ENCODE data around the gene LLGL1. TPM values are rescaled to one million over a fixed set of nuclear protein-coding genes. Genes with fewer than 3 reads are reported as not detected.

LLGL1 gene
- 10 to 100 TPM; 11.4 to 12.5 TPM for polyA plus RNA-seq

GRCh38 chr17:18225121-18225641, at the start of gene LLGL1:
Gene LLGL1, plus strand, starts transcription at chr17:18225635. Its CDS starts 48 bp downstream, at chr17:18225683.
- no peaks in the 10 kb centered on the region for H3K27me3 ChIP-seq (ENCODE audit: control insufficient read depth in 1 of 2, insufficient read depth in 2 of 2, low read length in 2 of 2)
- peak within 1 kb of the TSS; percentile 50 to 84 for H3K4me3 ChIP-seq (ENCODE audit: low read depth in 1 of 2, low read length in 2 of 2)
- 1 to 2% methylated on average over 43 to 60 of the region's 60 CpGs for WGBS, 2 donors
- H3K36me3 ChIP-seq (ENCODE audit: control insufficient read depth in 2 of 2, insufficient read depth in 2 of 2, low read length in 1 of 2): no peaks in the 10 kb centered on the region
- H3K4me1 ChIP-seq (ENCODE audit: control insufficient read depth in 2 of 2, insufficient read depth in 2 of 2, low read length in 1 of 2): peaks cover 0 to 13% of the 10 kb centered on the region in 2 donors
- peak within 1 kb of the TSS; percentile 45 to 53 for H3K27ac ChIP-seq (ENCODE audit: low read depth in 2 of 2, low read length in 1 of 2)
- no peaks in the 10 kb centered on the region for H3K9me3 ChIP-seq (ENCODE audit: control insufficient read depth in 2 of 2, insufficient read depth in 1 of 2, low read depth in 1 of 2, low read length in 1 of 2)

- Histone ChIP-seq H3K27ac (ENCODE audit: low read depth in 2 of 2, low read length in 1 of 2) (no peak overlapping the region), H3K27me3 (ENCODE audit: control insufficient read depth in 1 of 2, insufficient read depth in 2 of 2, low read length in 2 of 2) (no peaks in the 10 kb centered on the region), H3K36me3 (ENCODE audit: control insufficient read depth in 2 of 2, insufficient read depth in 2 of 2, low read length in 1 of 2) (peaks cover 0 to 3% of the 10 kb centered on the region in 2 donors), H3K4me1 (ENCODE audit: control insufficient read depth in 2 of 2, insufficient read depth in 2 of 2, low read length in 1 of 2) (no peaks in the 10 kb centered on the region), H3K9me3 (ENCODE audit: control insufficient read depth in 2 of 2, insufficient read depth in 1 of 2, low read depth in 1 of 2, low read length in 1 of 2) (no peaks in the 10 kb centered on the region), H3K4me3 (ENCODE audit: low read depth in 1 of 2, low read length in 2 of 2) (no peak overlapping the region)
- 83 to 84% methylated on average over 7 of the region's 7 CpGs for WGBS, 2 donors
Observed at GRCh38 chr17:18176176-18176575, 49.3 kb upstream of the LLGL1 start.

- Histone ChIP-seq H3K4me1 (ENCODE audit: control insufficient read depth in 2 of 2, insufficient read depth in 2 of 2, low read length in 1 of 2) (peaks cover 0 to 4% of the 10 kb centered on the region in 2 donors), H3K36me3 (ENCODE audit: control insufficient read depth in 2 of 2, insufficient read depth in 2 of 2, low read length in 1 of 2) (peaks cover 0 to 3% of the 10 kb centered on the region in 2 donors), H3K9me3 (ENCODE audit: control insufficient read depth in 2 of 2, insufficient read depth in 1 of 2, low read depth in 1 of 2, low read length in 1 of 2) (no peaks in the 10 kb centered on the region), H3K27me3 (ENCODE audit: control insufficient read depth in 1 of 2, insufficient read depth in 2 of 2, low read length in 2 of 2) (no peaks in the 10 kb centered on the region), H3K27ac (ENCODE audit: low read depth in 2 of 2, low read length in 1 of 2) (no peak overlapping the region), H3K4me3 (ENCODE audit: low read depth in 1 of 2, low read length in 2 of 2) (no peak overlapping the region)
Observed at GRCh38 chr17:18177133-18177532, 48.3 kb upstream of the LLGL1 start.

- H3K4me3 ChIP-seq (ENCODE audit: low read depth in 1 of 2, low read length in 2 of 2): no peak overlapping the region
- 93 to 94% methylated on average over 8 of the region's 8 CpGs for WGBS, 2 donors
- H3K36me3 ChIP-seq (ENCODE audit: control insufficient read depth in 2 of 2, insufficient read depth in 2 of 2, low read length in 1 of 2): peaks cover 0 to 3% of the 10 kb centered on the region in 2 donors
Observed at GRCh38 chr17:18177722-18178121, 47.7 kb upstream of the LLGL1 start.

GRCh38 chr17:18179196-18179595, 46.2 kb upstream of the LLGL1 start:
- H3K36me3 ChIP-seq (ENCODE audit: control insufficient read depth in 2 of 2, insufficient read depth in 2 of 2, low read length in 1 of 2): no peaks in the 10 kb centered on the region
- no peak overlapping the region for H3K4me3 ChIP-seq (ENCODE audit: low read depth in 1 of 2, low read length in 2 of 2)
- no peaks in the 10 kb centered on the region for H3K9me3 ChIP-seq (ENCODE audit: control insufficient read depth in 2 of 2, insufficient read depth in 1 of 2, low read depth in 1 of 2, low read length in 1 of 2)
- H3K27me3 ChIP-seq (ENCODE audit: control insufficient read depth in 1 of 2, insufficient read depth in 2 of 2, low read length in 2 of 2): no peaks in the 10 kb centered on the region
- peaks cover 0 to 6% of the 10 kb centered on the region in 2 donors for H3K4me1 ChIP-seq (ENCODE audit: control insufficient read depth in 2 of 2, insufficient read depth in 2 of 2, low read length in 1 of 2)
- 57 to 78% methylated on average over 1 of the region's 1 CpG for WGBS, 2 donors
- H3K27ac ChIP-seq (ENCODE audit: low read depth in 2 of 2, low read length in 1 of 2): no peak overlapping the region

More at GRCh38 chr17:18177722-18178121, 47.7 kb upstream of the LLGL1 start:
- peaks cover 0 to 6% of the 10 kb centered on the region in 2 donors for H3K4me1 ChIP-seq (ENCODE audit: control insufficient read depth in 2 of 2, insufficient read depth in 2 of 2, low read length in 1 of 2)
- no peaks in the 10 kb centered on the region for H3K9me3 ChIP-seq (ENCODE audit: control insufficient read depth in 2 of 2, insufficient read depth in 1 of 2, low read depth in 1 of 2, low read length in 1 of 2)
- no peak overlapping the region for H3K27ac ChIP-seq (ENCODE audit: low read depth in 2 of 2, low read length in 1 of 2)
- no peaks in the 10 kb centered on the region for H3K27me3 ChIP-seq (ENCODE audit: control insufficient read depth in 1 of 2, insufficient read depth in 2 of 2, low read length in 2 of 2)

- peaks cover 0 to 9% of the 10 kb centered on the region in 2 donors for H3K4me1 ChIP-seq (ENCODE audit: control insufficient read depth in 2 of 2, insufficient read depth in 2 of 2, low read length in 1 of 2)
- H3K27me3 ChIP-seq (ENCODE audit: control insufficient read depth in 1 of 2, insufficient read depth in 2 of 2, low read length in 2 of 2): no peaks in the 10 kb centered on the region
- H3K36me3 ChIP-seq (ENCODE audit: control insufficient read depth in 2 of 2, insufficient read depth in 2 of 2, low read length in 1 of 2): no peaks in the 10 kb centered on the region
- no peaks in the 10 kb centered on the region for H3K9me3 ChIP-seq (ENCODE audit: control insufficient read depth in 2 of 2, insufficient read depth in 1 of 2, low read depth in 1 of 2, low read length in 1 of 2)
- no peak overlapping the region for H3K27ac ChIP-seq (ENCODE audit: low read depth in 2 of 2, low read length in 1 of 2)
- 96% methylated on average over 7 of the region's 7 CpGs for WGBS, 2 donors
- no peak overlapping the region for H3K4me3 ChIP-seq (ENCODE audit: low read depth in 1 of 2, low read length in 2 of 2)
Observed at GRCh38 chr17:18179804-18180203, 45.6 kb upstream of the LLGL1 start.

GRCh38 chr17:18181358-18181757, 44.1 kb upstream of the LLGL1 start:
- H3K4me3 ChIP-seq (ENCODE audit: low read depth in 1 of 2, low read length in 2 of 2): no peak overlapping the region
- H3K9me3 ChIP-seq (ENCODE audit: control insufficient read depth in 2 of 2, insufficient read depth in 1 of 2, low read depth in 1 of 2, low read length in 1 of 2): no peaks in the 10 kb centered on the region
- peaks cover 0 to 20% of the 10 kb centered on the region in 2 donors for H3K4me1 ChIP-seq (ENCODE audit: control insufficient read depth in 2 of 2, insufficient read depth in 2 of 2, low read length in 1 of 2)
- H3K27ac ChIP-seq (ENCODE audit: low read depth in 2 of 2, low read length in 1 of 2): peak overlapping the region in 1 of 2 donors; percentile 58
- no peaks in the 10 kb centered on the region for H3K36me3 ChIP-seq (ENCODE audit: control insufficient read depth in 2 of 2, insufficient read depth in 2 of 2, low read length in 1 of 2)
- 41 to 50% methylated on average over 5 of the region's 5 CpGs for WGBS, 2 donors
- no peaks in the 10 kb centered on the region for H3K27me3 ChIP-seq (ENCODE audit: control insufficient read depth in 1 of 2, insufficient read depth in 2 of 2, low read length in 2 of 2)

- Histone ChIP-seq H3K4me3 (ENCODE audit: low read depth in 1 of 2, low read length in 2 of 2) (peak overlapping the region; percentile 89 to 93), H3K36me3 (ENCODE audit: control insufficient read depth in 2 of 2, insufficient read depth in 2 of 2, low read length in 1 of 2) (no peaks in the 10 kb centered on the region), H3K27ac (ENCODE audit: low read depth in 2 of 2, low read length in 1 of 2) (peak overlapping the region; percentile 99 to 100), H3K9me3 (ENCODE audit: control insufficient read depth in 2 of 2, insufficient read depth in 1 of 2, low read depth in 1 of 2, low read length in 1 of 2) (no peaks in the 10 kb centered on the region), H3K4me1 (ENCODE audit: control insufficient read depth in 2 of 2, insufficient read depth in 2 of 2, low read length in 1 of 2) (peaks cover 7 to 24% of the 10 kb centered on the region in 2 donors), H3K27me3 (ENCODE audit: control insufficient read depth in 1 of 2, insufficient read depth in 2 of 2, low read length in 2 of 2) (no peaks in the 10 kb centered on the region)
- 15 to 23% methylated on average over 28 of the region's 28 CpGs for WGBS, 2 donors
Observed at GRCh38 chr17:18182110-18182977, 43.1 kb upstream of the LLGL1 start.

- Histone ChIP-seq H3K27ac (ENCODE audit: low read depth in 2 of 2, low read length in 1 of 2) (peak overlapping the region; percentile 99 to 100), H3K27me3 (ENCODE audit: control insufficient read depth in 1 of 2, insufficient read depth in 2 of 2, low read length in 2 of 2) (no peaks in the 10 kb centered on the region), H3K9me3 (ENCODE audit: control insufficient read depth in 2 of 2, insufficient read depth in 1 of 2, low read depth in 1 of 2, low read length in 1 of 2) (no peaks in the 10 kb centered on the region), H3K4me3 (ENCODE audit: low read depth in 1 of 2, low read length in 2 of 2) (peak overlapping the region; percentile 89 to 93), H3K36me3 (ENCODE audit: control insufficient read depth in 2 of 2, insufficient read depth in 2 of 2, low read length in 1 of 2) (no peaks in the 10 kb centered on the region), H3K4me1 (ENCODE audit: control insufficient read depth in 2 of 2, insufficient read depth in 2 of 2, low read length in 1 of 2) (peaks cover 7 to 24% of the 10 kb centered on the region in 2 donors)
- WGBS, 2 donors: 0 to 1% methylated on average over 33 of the region's 33 CpGs
Observed at GRCh38 chr17:18182978-18183333, 42.5 kb upstream of the LLGL1 start.
